ENCODE data around the gene DNAH5.

DNAH5 gene

GRCh38 chr5:13783726-13784125 lies 160.8 kb downstream of the DNAH5 start:
- Histone ChIP-seq H3K4me3 (ENCODE audit: low read depth in 1 of 2, low read length in 1 of 2) (no peak overlapping the region), H3K27ac (no peak overlapping the region), H3K36me3 (no peaks in the 10 kb centered on the region), H3K27me3 (no peaks in the 10 kb centered on the region), H3K4me1 (ENCODE audit: control insufficient read depth in 1 of 2, insufficient read depth in 1 of 2, low read depth in 1 of 2, low read length in 1 of 2) (no peaks in the 10 kb centered on the region), H3K9me3 (no peaks in the 10 kb centered on the region)
- no peak for TF ChIP-seq CTCF (IDR thresholded peaks at IDR 0.05)

- Histone ChIP-seq H3K27ac (no peak overlapping the region), H3K4me1 (ENCODE audit: control insufficient read depth in 1 of 2, insufficient read depth in 1 of 2, low read depth in 1 of 2, low read length in 1 of 2) (no peaks in the 10 kb centered on the region), H3K36me3 (no peaks in the 10 kb centered on the region), H3K27me3 (no peaks in the 10 kb centered on the region), H3K4me3 (ENCODE audit: low read depth in 1 of 2, low read length in 1 of 2) (no peak overlapping the region), H3K9me3 (no peaks in the 10 kb centered on the region)
- TF ChIP-seq CTCF (IDR thresholded peaks at IDR 0.05) = no peak
Measured at GRCh38 chr5:13780081-13780480, 164.4 kb downstream of the DNAH5 start.

- no peak for TF ChIP-seq CTCF (IDR thresholded peaks at IDR 0.05)
- no peaks in the 10 kb centered on the region for H3K27me3 ChIP-seq
- no peaks in the 10 kb centered on the region for H3K9me3 ChIP-seq
- no peaks in the 10 kb centered on the region for H3K4me1 ChIP-seq (ENCODE audit: control insufficient read depth in 1 of 2, insufficient read depth in 1 of 2, low read depth in 1 of 2, low read length in 1 of 2)
- H3K36me3 ChIP-seq = no peaks in the 10 kb centered on the region
- H3K27ac ChIP-seq = no peak overlapping the region
- H3K4me3 ChIP-seq (ENCODE audit: low read depth in 1 of 2, low read length in 1 of 2) = no peak overlapping the region
Measured at GRCh38 chr5:13773649-13774048, 170.8 kb downstream of the DNAH5 start.

- no peak overlapping the region for H3K27ac ChIP-seq
- H3K36me3 ChIP-seq = no peaks in the 10 kb centered on the region
- no peak for TF ChIP-seq CTCF (IDR thresholded peaks at IDR 0.05)
- no peaks in the 10 kb centered on the region for H3K27me3 ChIP-seq
- H3K4me1 ChIP-seq (ENCODE audit: control insufficient read depth in 1 of 2, insufficient read depth in 1 of 2, low read depth in 1 of 2, low read length in 1 of 2) = no peaks in the 10 kb centered on the region
- no peak overlapping the region for H3K4me3 ChIP-seq (ENCODE audit: low read depth in 1 of 2, low read length in 1 of 2)
- H3K9me3 ChIP-seq = no peaks in the 10 kb centered on the region
Measured at GRCh38 chr5:13771011-13771571, 173.4 kb downstream of the DNAH5 start.

GRCh38 chr5:13766236-13766635 lies 178.3 kb downstream of the DNAH5 start:
- H3K4me3 ChIP-seq (ENCODE audit: low read depth in 1 of 2, low read length in 1 of 2) = no peak overlapping the region
- no peaks in the 10 kb centered on the region for H3K4me1 ChIP-seq (ENCODE audit: control insufficient read depth in 1 of 2, insufficient read depth in 1 of 2, low read depth in 1 of 2, low read length in 1 of 2)
- no peak for TF ChIP-seq CTCF (IDR thresholded peaks at IDR 0.05)
- no peak overlapping the region for H3K27ac ChIP-seq
- H3K36me3 ChIP-seq = no peaks in the 10 kb centered on the region
- H3K9me3 ChIP-seq = no peaks in the 10 kb centered on the region
- H3K27me3 ChIP-seq = no peaks in the 10 kb centered on the region

- H3K36me3 ChIP-seq = no peaks in the 10 kb centered on the region
- H3K4me1 ChIP-seq (ENCODE audit: control insufficient read depth in 1 of 2, insufficient read depth in 1 of 2, low read depth in 1 of 2, low read length in 1 of 2) = no peaks in the 10 kb centered on the region
- H3K27ac ChIP-seq = no peak overlapping the region
- H3K4me3 ChIP-seq (ENCODE audit: low read depth in 1 of 2, low read length in 1 of 2) = no peak overlapping the region
- H3K9me3 ChIP-seq = no peaks in the 10 kb centered on the region
- TF ChIP-seq CTCF (IDR thresholded peaks at IDR 0.05) = no peak
- no peaks in the 10 kb centered on the region for H3K27me3 ChIP-seq
Measured at GRCh38 chr5:13763719-13764118, 180.8 kb downstream of the DNAH5 start.
